Embryonic facial prominence (tissue), 1 donor: ENCODE measurements around the gene HOXB1.
"Not testable (repeated sequence)": the region's sequence is repeated elsewhere in the genome, so short reads cannot be mapped to it uniquely, and the experiment has no call there.

Experiments used
- DNase-seq: peaks from one replicate; pipeline ENCODE4 v3.0.0-alpha.2; 2016; ENCODE audit errors: extremely low spot score

The HOXB1 gene

GRCh38 chr17:48543107-48543853 lies 12.5 kb upstream of the HOXB1 start:
- no peak for DNase-seq

GRCh38 chr17:48542698-48543106 lies 11.9 kb upstream of the HOXB1 start:
- DNase-seq: no peak

- DNase-seq: no peak
Measured at GRCh38 chr17:48542114-48542656, 11.4 kb upstream of the HOXB1 start.

- no peak for DNase-seq
Measured at GRCh38 chr17:48541577-48542113, 10.8 kb upstream of the HOXB1 start.

- no peak for DNase-seq
Measured at GRCh38 chr17:48541036-48541576, 10.3 kb upstream of the HOXB1 start.

GRCh38 chr17:48540213-48540612 lies 9.4 kb upstream of the HOXB1 start:
- no peak for DNase-seq

- no peak for DNase-seq
Measured at GRCh38 chr17:48539177-48539576, 8.4 kb upstream of the HOXB1 start.

- DNase-seq: no peak
Measured at GRCh38 chr17:48537316-48537715, 6.5 kb upstream of the HOXB1 start.

GRCh38 chr17:48535793-48536559 lies 5.2 kb upstream of the HOXB1 start:
- DNase-seq: not testable (repeated sequence)

- no peak for DNase-seq
Measured at GRCh38 chr17:48532261-48532660, 1.4 kb upstream of the HOXB1 start.

GRCh38 chr17:48530208-48530886 lies 464 bp downstream of the HOXB1 start:
- DNase-seq: no peak

- DNase-seq: no peak
Measured at GRCh38 chr17:48529683-48530009, 1.2 kb downstream of the HOXB1 start.

GRCh38 chr17:48528936-48529682 lies 1.7 kb downstream of the HOXB1 start:
- DNase-seq: no peak

GRCh38 chr17:48528153-48528935 lies 2.5 kb downstream of the HOXB1 start:
- DNase-seq: no peak

GRCh38 chr17:48527547-48527932 lies 3.3 kb downstream of the HOXB1 start:
- no peak for DNase-seq

- DNase-seq: no peak
Measured at GRCh38 chr17:48526608-48527546, 3.9 kb downstream of the HOXB1 start.

GRCh38 chr17:48523010-48523409 lies 7.8 kb downstream of the HOXB1 start:
- no peak for DNase-seq

GRCh38 chr17:48522031-48522653 lies 8.7 kb downstream of the HOXB1 start:
- no peak for DNase-seq

- DNase-seq: no peak
Measured at GRCh38 chr17:48520631-48521079, 10.2 kb downstream of the HOXB1 start.
